Measurements from ENCODE around the gene GRIN3A. TPM values are rescaled to one million over a fixed set of nuclear protein-coding genes. Genes with fewer than 3 reads are reported as not detected.
"Not testable (repeated sequence)": the region's sequence is repeated elsewhere in the genome, so short reads cannot be mapped to it uniquely, and the experiment has no call there.

The GRIN3A gene
- total RNA-seq, 4 donors from 2014 or later, result not detected

- ATAC-seq (ENCODE audit: low FRiP score) (no peak), DNase-seq (ENCODE audit: low spot score) (no peak)
- TF ChIP-seq CTCF (IDR thresholded peaks at IDR 0.05), result no peak
Measured at GRCh38 chr9:101739311-101739710, 864 bp upstream of the GRIN3A start.

- DNase-seq (ENCODE audit: low spot score), result no peak
- ATAC-seq (ENCODE audit: low FRiP score), result peak; percentile 14
- no peak for TF ChIP-seq CTCF (IDR thresholded peaks at IDR 0.05)
Measured at GRCh38 chr9:101737705-101738565, 512 bp downstream of the GRIN3A start.

- TF ChIP-seq CTCF (IDR thresholded peaks at IDR 0.05), result no peak
- no peak for ATAC-seq (ENCODE audit: low FRiP score)
- no peak for DNase-seq (ENCODE audit: low spot score)
Measured at GRCh38 chr9:101737165-101737704, 1.2 kb downstream of the GRIN3A start.

GRCh38 chr9:101736717-101737116, 1.7 kb downstream of the GRIN3A start:
- DNase-seq (ENCODE audit: low spot score) (no peak), ATAC-seq (ENCODE audit: low FRiP score) (no peak)
- TF ChIP-seq CTCF (IDR thresholded peaks at IDR 0.05), result no peak

- ATAC-seq (ENCODE audit: low FRiP score), result no peak
- DNase-seq (ENCODE audit: low spot score), result no peak
- no peak for TF ChIP-seq CTCF (IDR thresholded peaks at IDR 0.05)
Measured at GRCh38 chr9:101731429-101731828, 7.0 kb downstream of the GRIN3A start.

- no peak for TF ChIP-seq CTCF (IDR thresholded peaks at IDR 0.05)
- DNase-seq (ENCODE audit: low spot score) (no peak), ATAC-seq (ENCODE audit: low FRiP score) (no peak)
Measured at GRCh38 chr9:101727612-101728524, 10.6 kb downstream of the GRIN3A start.

- not testable (repeated sequence) for DNase-seq (ENCODE audit: low spot score); ATAC-seq (ENCODE audit: low FRiP score)
Measured at GRCh38 chr9:101724271-101724670, 14.2 kb downstream of the GRIN3A start.

All from omental fat pad (tissue), 4 donors.